PC-3 (cell line): ENCODE measurements around the gene CHRM4. TPM values are rescaled to one million over a fixed set of nuclear protein-coding genes. Genes with fewer than 3 reads are reported as not detected.

Experiments
- ATAC-seq: fragments of 200-7000 bp; cut with Tn5 transposase; 2 replicates; pipeline ENCODE4 v1.9.1; 2020; ENCODE audit warnings: mild to moderate bottlenecking, moderate library complexity
- BruUV-seq: library from RNA; stranded (reverse); fragments of 400-500 nt; replicated peaks from 2 replicates; lab custom pipeline; 2021; lab: Mats Ljungman, UMichigan
- CTCF ChIA-PET: fragments of 300-600 bp; sonication (Branson Sonifier 250); formaldehyde crosslinking; loops from one replicate; lab custom pipeline; 2022; ENCODE audit warnings: antibody characterized with exemption; lab: Charles Lee
- POLR2A ChIA-PET: fragments of 300-600 bp; sonication (Branson Sonifier 250); formaldehyde crosslinking; loops from one replicate; lab custom pipeline; 2022; ENCODE audit warnings: antibody characterized with exemption; ENCODE audit not compliant: unreplicated experiment; lab: Charles Lee
- DNase-seq: peaks from one replicate; pipeline ENCODE4 v3.0.0-alpha.2; 2015
- H2AFZ ChIP-seq: fragments of 300-600 bp; sonication (generic); 2 replicates; pipeline ENCODE4 v1.6.0; 2016; ENCODE audit warnings: antibody characterized with exemption, low read length
- H3F3A ChIP-seq: fragments of 300-600 bp; sonication (generic); one replicate; pipeline ENCODE4 v1.6.0; 2017; ENCODE audit warnings: antibody characterized with exemption, low read length, control low read depth, mild to moderate bottlenecking; ENCODE audit not compliant: unreplicated experiment
- H3K27ac ChIP-seq: fragments of 300-600 bp; sonication (generic); 2 replicates; pipeline ENCODE4 v1.5.1; 2016; ENCODE audit warnings: mild to moderate bottlenecking, low read length
- H3K27me3 ChIP-seq: fragments of 300-600 bp; sonication (generic); 2 replicates; pipeline ENCODE4 v1.6.1; 2016; ENCODE audit warnings: low read length, mixed read lengths
- H3K36me3 ChIP-seq: fragments of 300-600 bp; sonication (generic); 2 replicates; pipeline ENCODE4 v1.6.1; 2016; ENCODE audit warnings: low read depth, mixed run types, low read length, mixed read lengths
- H3K4me1 ChIP-seq: fragments of 300-600 bp; sonication (generic); 2 replicates; pipeline ENCODE4 v1.5.1; 2016; ENCODE audit warnings: low read length; ENCODE audit not compliant: insufficient read depth
- H3K4me2 ChIP-seq: fragments of 300-600 bp; sonication (generic); 2 replicates; pipeline ENCODE4 v1.6.0; 2016; ENCODE audit warnings: low read length
- H3K4me3 ChIP-seq: fragments of 300-600 bp; sonication (generic); 2 replicates; pipeline ENCODE4 v1.5.1; 2016; ENCODE audit warnings: mild to moderate bottlenecking, low read length, mixed read lengths
- H3K79me2 ChIP-seq: fragments of 300-600 bp; sonication (generic); 2 replicates; pipeline ENCODE4 v1.6.1; 2017; ENCODE audit warnings: low read length, mixed read lengths
- H3K9ac ChIP-seq: fragments of 300-600 bp; sonication (generic); 2 replicates; pipeline ENCODE4 v1.6.0; 2016; ENCODE audit warnings: mild to moderate bottlenecking, low read length
- H3K9me2 ChIP-seq: fragments of 300-600 bp; sonication (generic); replicated peaks from 2 replicates; pipeline ENCODE4 v1.6.1; 2016; ENCODE audit warnings: mixed run types, low read length, mixed read lengths
- H3K9me3 ChIP-seq: fragments of 300-600 bp; sonication (generic); 2 replicates; pipeline ENCODE4 v1.6.1; 2016; ENCODE audit warnings: low read length, mixed read lengths
- H4K20me1 ChIP-seq: fragments of 300-600 bp; sonication (generic); 2 replicates; pipeline ENCODE4 v1.6.1; 2016; ENCODE audit warnings: low read length, mixed read lengths
- CTCF ChIP-seq: fragments of 300-600 bp; sonication (generic); conservative IDR thresholded peaks from 2 replicates; pipeline ENCODE4 v1.5.1; 2017; ENCODE audit warnings: antibody characterized with exemption, low read depth, mild to moderate bottlenecking, low read length
- EZH2 ChIP-seq: fragments of 300-600 bp; sonication (generic); IDR thresholded peaks from one replicate; pipeline ENCODE4 v1.6.1; 2017; ENCODE audit warnings: antibody characterized with exemption, mild to moderate bottlenecking, low read length; ENCODE audit not compliant: unreplicated experiment
- EZH2phosphoT487 ChIP-seq: fragments of 300-600 bp; sonication (generic); IDR thresholded peaks from 2 replicates; pipeline ENCODE4 v1.6.1; 2018; ENCODE audit warnings: mild to moderate bottlenecking, antibody characterized with exemption, low read length, borderline replicate concordance
- intact Hi-C: fragments of 100-400 bp; cut with micrococcal nuclease; formaldehyde crosslinking; loops from 2 replicates; pipeline ENCODE4 v1.9.0; 2023
- total RNA-seq: library from RNA; depleted of rRNA; stranded (reverse); fragments of >200 nt; gene quantifications from 2 replicates; pipeline ENCODE4 v1.2.3, GENCODE V29; 2014

CHRM4 gene
- total RNA-seq, 1 experiment from 2014 or later: not detected

DNA sequence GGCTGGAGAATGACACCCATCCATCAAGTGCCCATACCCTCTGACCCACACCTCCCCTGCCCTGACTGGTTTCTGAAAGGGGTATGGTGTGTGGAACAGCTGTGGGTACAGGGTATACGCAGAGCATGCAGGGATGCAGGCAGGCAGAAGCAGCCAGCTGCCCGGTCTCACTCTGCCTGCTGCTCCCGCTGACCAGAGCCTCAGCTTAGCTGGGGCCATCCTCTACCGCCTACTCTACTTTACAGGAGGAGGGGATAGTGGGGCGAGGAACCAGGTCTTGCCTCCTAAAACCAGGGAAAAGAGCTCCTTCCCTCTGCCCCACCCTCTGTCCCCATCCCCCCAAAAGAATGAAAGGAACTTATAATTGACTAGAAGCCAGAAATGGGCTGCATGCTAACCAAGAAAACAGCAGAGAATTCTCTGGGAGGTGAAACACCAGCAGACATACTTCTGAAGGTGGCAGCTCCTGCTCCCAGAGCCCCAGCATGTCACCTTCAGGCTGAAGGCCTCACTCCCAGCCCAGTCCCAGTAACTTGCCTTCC, 13.0 kb upstream of the CHRM4 start:
- no peak overlapping the region for H2AFZ ChIP-seq
- ATAC-seq (no peak), DNase-seq (no peak)
- no peaks in the 10 kb centered on the region for H4K20me1 ChIP-seq
- H3K79me2 ChIP-seq: no peaks in the 10 kb centered on the region
- H3K4me2 ChIP-seq: no peak overlapping the region
- ChIA-PET POLR2A (no interaction called here), CTCF (no interaction called here)
- H3K36me3 ChIP-seq: no peaks in the 10 kb centered on the region
- no peaks in the 10 kb centered on the region for H3F3A ChIP-seq
- H3K27ac ChIP-seq: no peak overlapping the region
- no peak overlapping the region for H3K4me3 ChIP-seq
- no TSS peak for BruUV-seq
- H3K9me3 ChIP-seq: no peaks in the 10 kb centered on the region
- intact Hi-C loops: no loop called here
- H3K4me1 ChIP-seq: no peaks in the 10 kb centered on the region
- no peaks in the 10 kb centered on the region for H3K27me3 ChIP-seq
- no peak for TF ChIP-seq EZH2phosphoT487
- TF ChIP-seq EZH2: no peak
- no peak for TF ChIP-seq CTCF
- no peak overlapping the region for H3K9ac ChIP-seq
- no peaks in the 10 kb centered on the region for H3K9me2 ChIP-seq

DNA sequence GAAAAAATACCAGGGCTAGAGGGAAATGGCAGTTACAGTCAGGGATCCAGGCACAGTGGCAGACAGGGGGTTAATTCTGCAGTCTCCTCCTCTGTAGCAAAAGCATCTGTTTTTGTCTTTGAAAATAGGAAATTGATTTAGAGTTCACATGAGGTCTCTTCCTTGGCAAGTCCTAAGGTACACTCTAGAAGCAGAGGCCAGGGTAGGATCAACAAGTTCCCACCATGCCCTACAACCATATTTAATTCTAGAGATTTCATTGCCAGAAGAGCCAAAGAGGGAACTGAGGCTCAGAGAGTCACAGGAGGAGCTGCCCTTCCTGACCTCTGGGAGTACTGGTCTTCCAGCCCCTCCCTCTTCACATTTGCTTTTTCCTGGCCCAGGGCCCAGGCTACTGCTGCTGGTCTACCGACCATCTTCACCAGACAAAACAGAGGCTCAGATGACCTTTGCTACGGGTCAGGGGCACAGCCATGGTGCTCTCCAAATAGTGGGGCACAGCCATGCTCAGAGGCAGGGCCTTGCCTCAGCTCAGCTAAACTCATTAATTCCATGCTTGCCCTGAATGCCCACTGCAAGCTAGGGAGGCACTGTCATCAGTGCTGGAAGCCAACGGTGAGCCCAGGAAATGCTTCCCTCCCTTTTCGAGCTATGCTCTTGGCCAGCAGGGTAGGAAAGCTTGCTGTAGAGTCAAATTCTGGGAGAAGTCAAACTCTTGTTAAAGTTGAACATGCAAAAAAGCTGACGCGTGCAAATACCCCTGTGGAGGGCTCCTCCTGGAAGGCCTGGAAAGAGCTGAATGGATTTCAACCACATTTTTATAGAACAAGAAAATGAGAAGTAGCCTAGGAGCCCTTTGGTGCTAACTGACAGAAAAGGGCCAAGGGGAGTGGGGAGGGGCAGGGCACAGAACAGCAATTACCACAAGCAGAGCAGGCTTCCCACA, 11.7 kb upstream of the CHRM4 start:
- POLR2A ChIA-PET: no interaction called here
- DNase-seq (no peak), ATAC-seq (no peak)
- no peaks in the 10 kb centered on the region for H3K4me1 ChIP-seq
- no peak overlapping the region for H3K4me2 ChIP-seq
- no peaks in the 10 kb centered on the region for H3K79me2 ChIP-seq
- H3K9ac ChIP-seq: no peak overlapping the region
- CTCF ChIA-PET: interaction anchor here (0.6 kb wide), 1 partner anchor 44 kb away, joined by 3 read pairs; no protein-coding TSS in a partner anchor
- H3K36me3 ChIP-seq: no peaks in the 10 kb centered on the region
- intact Hi-C loops: no loop called here
- H3K9me3 ChIP-seq: no peaks in the 10 kb centered on the region
- H3K27ac ChIP-seq: no peak overlapping the region
- no peak overlapping the region for H3K4me3 ChIP-seq
- H3K27me3 ChIP-seq: no peaks in the 10 kb centered on the region
- H3F3A ChIP-seq: no peaks in the 10 kb centered on the region
- TF ChIP-seq CTCF: no peak
- H4K20me1 ChIP-seq: no peaks in the 10 kb centered on the region
- no peaks in the 10 kb centered on the region for H3K9me2 ChIP-seq
- BruUV-seq: no TSS peak
- H2AFZ ChIP-seq: no peak overlapping the region

DNA sequence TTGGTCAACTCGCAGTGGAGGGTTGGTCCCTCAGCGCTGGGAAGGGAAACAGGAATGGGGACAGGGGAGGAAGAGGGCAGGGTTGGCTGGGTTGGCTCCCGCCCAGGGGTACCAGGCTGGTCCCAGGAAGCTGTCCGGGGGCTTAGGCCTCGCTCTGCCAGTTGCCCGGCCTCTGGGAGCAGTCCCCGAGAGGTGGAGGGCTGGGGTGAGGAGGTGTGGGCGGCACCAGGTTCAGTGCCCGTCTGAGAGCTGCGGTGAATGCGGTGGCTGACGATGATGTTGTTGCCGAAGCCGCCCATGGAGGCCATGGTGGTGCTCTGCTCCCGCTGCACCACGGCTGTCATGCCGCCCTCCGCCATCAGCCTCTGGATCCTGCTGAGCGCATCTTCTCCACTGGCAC, 6.0 kb upstream of the CHRM4 start:
- intact Hi-C loops: no loop called here
- ChIA-PET POLR2A (no interaction called here), CTCF (no interaction called here)
- no peaks in the 10 kb centered on the region for H3K79me2 ChIP-seq
- no peak overlapping the region for H3K9ac ChIP-seq
- no peaks in the 10 kb centered on the region for H3K4me1 ChIP-seq
- H3K27ac ChIP-seq: no peak overlapping the region
- no peaks in the 10 kb centered on the region for H3F3A ChIP-seq
- DNase-seq (no peak), ATAC-seq (no peak)
- no peaks in the 10 kb centered on the region for H3K9me3 ChIP-seq
- no TSS peak for BruUV-seq
- no peaks in the 10 kb centered on the region for H3K9me2 ChIP-seq
- TF ChIP-seq EZH2phosphoT487: no peak
- TF ChIP-seq EZH2: no peak
- TF ChIP-seq CTCF: no peak
- no peaks in the 10 kb centered on the region for H4K20me1 ChIP-seq
- no peak overlapping the region for H2AFZ ChIP-seq
- no peaks in the 10 kb centered on the region for H3K36me3 ChIP-seq
- H3K27me3 ChIP-seq: no peaks in the 10 kb centered on the region
- H3K4me2 ChIP-seq: no peak overlapping the region
- H3K4me3 ChIP-seq: no peak overlapping the region
